Activated CD8-positive, alpha-beta memory T cell treated with anti-CD3 and anti-CD28 coated beads for 36 hours (primary cell): ENCODE measurements around the gene PIGM. TPM values are rescaled to one million over a fixed set of nuclear protein-coding genes. Genes with fewer than 3 reads are reported as not detected.

Source experiments
- CTCF ChIA-PET: fragments of 350-600 bp; sonication (Branson Sonifier 250); formaldehyde crosslinking; loops from one replicate; lab custom pipeline; 2021; ENCODE audit warnings: antibody characterized with exemption; lab: Charles Lee
- POLR2A ChIA-PET: fragments of 350-600 bp; sonication (Branson Sonifier 250); formaldehyde crosslinking; loops from one replicate; lab custom pipeline; 2021; ENCODE audit warnings: antibody characterized with exemption; lab: Charles Lee
- total RNA-seq, 2 experiments: library from RNA; stranded (reverse); gene quantifications; one replicate each; pipeline ENCODE4 v1.2.3, GENCODE V29; 2021

The PIGM gene
- total RNA-seq, 2 experiments from 2014 or later: 6.2 to 6.5 TPM

- CTCF ChIA-PET: no interaction called here
- POLR2A ChIA-PET: no interaction called here
Observed at GRCh38 chr1:160040476-160040875, 8.7 kb upstream of the PIGM start.

- CTCF ChIA-PET: interaction anchor here (1.0 to 2.2 kb wide), 5 partner anchors 10 to 49 kb away, joined by 3 to 14 read pairs (median 4); partner anchors contain the start of gene KCNJ9
- POLR2A ChIA-PET: interaction anchor here (0.8 kb wide), 1 partner anchor 38 kb away, joined by 3 read pairs; no protein-coding TSS in a partner anchor
Observed at GRCh38 chr1:160032165-160032820, 503 bp upstream of the PIGM start.

- ChIA-PET CTCF (interaction anchor here (1.0 to 2.2 kb wide), 6 partner anchors 11 to 55 kb away, joined by 3 to 14 read pairs (median 4); no protein-coding TSS in a partner anchor), POLR2A (interaction anchor here (0.6 to 2.6 kb wide), 3 partner anchors 107 to 681 kb away, joined by 3 to 16 read pairs (median 5); partner anchors contain the start of gene CD48)
Observed at GRCh38 chr1:160030657-160031364, 979 bp downstream of the PIGM start.

- POLR2A ChIA-PET: no interaction called here
- CTCF ChIA-PET: no interaction called here
Observed at GRCh38 chr1:160028426-160028825, 3.4 kb downstream of the PIGM start.

GRCh38 chr1:160025314-160025713 is 6.5 kb downstream of the PIGM start:
- ChIA-PET CTCF (interaction anchor here (1.8 to 1.9 kb wide), 2 partner anchors 18 to 21 kb away, joined by 5 to 10 read pairs; no protein-coding TSS in a partner anchor), POLR2A (no interaction called here)

- POLR2A ChIA-PET: no interaction called here
Observed at GRCh38 chr1:160024195-160024905, 7.4 kb downstream of the PIGM start.

GRCh38 chr1:160022330-160023310 is 9.2 kb downstream of the PIGM start:
- ChIA-PET POLR2A (no interaction called here), CTCF (interaction anchor here (1.3 kb wide), 1 partner anchor 15 kb away, joined by 3 read pairs; no protein-coding TSS in a partner anchor)

More at GRCh38 chr1:160024195-160024905, 7.4 kb downstream of the PIGM start:
- CTCF ChIA-PET: interaction anchor here (1.8 to 1.9 kb wide), 2 partner anchors 17 to 22 kb away, joined by 5 to 10 read pairs; no protein-coding TSS in a partner anchor

- ChIA-PET POLR2A (no interaction called here), CTCF (interaction anchor here (1.0 to 1.3 kb wide), 2 partner anchors 14 to 85 kb away, joined by 3 read pairs; no protein-coding TSS in a partner anchor)
Observed at GRCh38 chr1:160021376-160022074, 10.3 kb downstream of the PIGM start.

- ChIA-PET CTCF (interaction anchor here (0.8 to 1.3 kb wide), 3 partner anchors 11 to 58 kb away, joined by 3 to 4 read pairs (median 3); no protein-coding TSS in a partner anchor), POLR2A (no interaction called here)
Observed at GRCh38 chr1:160020196-160020595, 11.6 kb downstream of the PIGM start.

- POLR2A ChIA-PET: interaction anchor here (1.0 kb wide), 1 partner anchor 94 kb away, joined by 3 read pairs; the partner anchor contains the start of gene TAGLN2
- CTCF ChIA-PET: interaction anchor here (3.4 kb wide), 1 partner anchor 12 kb away, joined by 18 read pairs; no protein-coding TSS in a partner anchor
Observed at GRCh38 chr1:160018900-160019299, 12.9 kb downstream of the PIGM start.

- CTCF ChIA-PET: interaction anchor here (3.4 kb wide), 1 partner anchor 11 kb away, joined by 18 read pairs; no protein-coding TSS in a partner anchor
- POLR2A ChIA-PET: no interaction called here
Observed at GRCh38 chr1:160018347-160018746, 13.4 kb downstream of the PIGM start.

GRCh38 chr1:160017592-160017991 is 14.2 kb downstream of the PIGM start:
- POLR2A ChIA-PET: no interaction called here

GRCh38 chr1:160011781-160012180 is 20.0 kb downstream of the PIGM start:
- POLR2A ChIA-PET: no interaction called here
- CTCF ChIA-PET: no interaction called here

More at GRCh38 chr1:160017592-160017991, 14.2 kb downstream of the PIGM start:
- CTCF ChIA-PET: interaction anchor here (3.4 kb wide), 1 partner anchor 11 kb away, joined by 18 read pairs; no protein-coding TSS in a partner anchor

- CTCF ChIA-PET: interaction anchor here (3.7 to 9.1 kb wide), 2 partner anchors 74 to 210 kb away, joined by 11 to 147 read pairs; no protein-coding TSS in a partner anchor
- POLR2A ChIA-PET: no interaction called here
Observed at GRCh38 chr1:160009801-160010200, 22.0 kb downstream of the PIGM start.

- ChIA-PET CTCF (interaction anchor here (1.2 to 9.1 kb wide), 4 partner anchors 32 to 210 kb away, joined by 3 to 147 read pairs (median 8); no protein-coding TSS in a partner anchor), POLR2A (no interaction called here)
Observed at GRCh38 chr1:160009081-160009480, 22.7 kb downstream of the PIGM start.

- POLR2A ChIA-PET: interaction anchor here (0.6 kb wide), 1 partner anchor 1890 kb away, joined by 4 read pairs; no protein-coding TSS in a partner anchor
- CTCF ChIA-PET: interaction anchor here (0.6 to 9.1 kb wide), 31 partner anchors 8 to 794 kb away, joined by 3 to 147 read pairs (median 4); partner anchors contain the start of genes FCRL6, IGSF9, PIGM and TAGLN2
Observed at GRCh38 chr1:160007577-160008200, 24.1 kb downstream of the PIGM start.
